H1 (cell line): ENCODE data around the gene FAM50A. TPM values are rescaled to one million over a fixed set of nuclear protein-coding genes. Genes with fewer than 3 reads are reported as not detected.
A peak's percentile ranks its signal among the peaks of the same experiment; 100 is the strongest.

Source experiments
- CTCF ChIA-PET: fragments of 300-600 bp; sonication (Branson Sonifier 250); formaldehyde crosslinking; loops from one replicate; lab custom pipeline; 2021; ENCODE audit not compliant: partially characterized antibody; lab: Charles Lee
- POLR2A ChIA-PET: fragments of 300-600 bp; sonication (Branson Sonifier 250); formaldehyde crosslinking; loops from one replicate; lab custom pipeline; 2021; ENCODE audit warnings: inconsistent platforms; ENCODE audit not compliant: partially characterized antibody; lab: Charles Lee
- DNase-seq, 2 experiments: peaks; one replicate each; pipeline versions ENCODE4 v3.0.0 to v3.0.0-alpha.2; 2010 to 2022; ENCODE audit warnings: low spot score in 2 of 2, low read depth in 1 of 2, mixed read lengths in 1 of 2
- FAIRE-seq: peaks from 2 replicates; lab custom pipeline; 2011; peaks lifted over from hg19 to GRCh38; lab: Jason Lieb, UNC
- H2AFZ ChIP-seq: 2 replicates; pipeline ENCODE4 v1.8.1; 2012; ENCODE audit warnings: low read length, inconsistent platforms
- H2AK5ac ChIP-seq: 2 replicates; pipeline ENCODE4 v1.6.1; 2013; ENCODE audit warnings: low read depth, low read length
- H2BK120ac ChIP-seq: replicated peaks from 2 replicates; pipeline ENCODE3; 2013; ENCODE audit warnings: low read depth, low read length, inconsistent platforms
- H2BK12ac ChIP-seq: 2 replicates; pipeline ENCODE4 v1.6.1; 2013; ENCODE audit warnings: low read depth, low read length
- H2BK15ac ChIP-seq: 2 replicates; pipeline ENCODE4 v1.6.1; 2013; ENCODE audit warnings: low read length
- H2BK20ac ChIP-seq: 2 replicates; pipeline ENCODE4 v1.6.1; 2013; ENCODE audit warnings: low read length
- H2BK5ac ChIP-seq: 2 replicates; pipeline ENCODE4 v1.6.1; 2013; ENCODE audit warnings: low read depth, low read length
- H3K14ac ChIP-seq: 2 replicates; pipeline ENCODE4 v1.6.1; 2013; ENCODE audit warnings: inconsistent platforms; ENCODE audit not compliant: insufficient read length
- H3K18ac ChIP-seq: 2 replicates; pipeline ENCODE4 v1.6.1; 2013; ENCODE audit warnings: low read length; ENCODE audit errors: extremely low read depth
- H3K23ac ChIP-seq: 2 replicates; pipeline ENCODE4 v1.6.1; 2013; ENCODE audit warnings: inconsistent platforms; ENCODE audit not compliant: insufficient read length
- H3K23me2 ChIP-seq: 2 replicates; pipeline ENCODE4 v1.6.1; 2013; ENCODE audit warnings: low read depth, low read length
- H3K27ac ChIP-seq: 2 replicates; pipeline ENCODE4 v1.6.1; 2011; ENCODE audit warnings: low read depth, low read length, inconsistent platforms
- H3K27me3 ChIP-seq, 4 experiments: replicated peaks in 1 of 4; 1 replicate in 1 of 4; 2 replicates in 3 of 4; pipeline versions ENCODE4 v1.6.1 to v1.8.1; 2011 to 2013; ENCODE audit warnings: low read length in 3 of 4, mild to moderate bottlenecking in 3 of 4, inconsistent platforms in 2 of 4, mixed read lengths in 2 of 4, moderate library complexity in 1 of 4; ENCODE audit not compliant: control insufficient read depth in 3 of 4, insufficient read depth in 3 of 4; ENCODE audit errors: extremely low read depth in 1 of 4
- H3K36me3 ChIP-seq, 4 experiments: 2 replicates each; pipeline versions ENCODE4 v1.6.1 to v1.8.1; 2011 to 2013; ENCODE audit warnings: mild to moderate bottlenecking in 4 of 4, low read length in 3 of 4, moderate library complexity in 2 of 4, control low read depth in 1 of 4, inconsistent platforms in 1 of 4; ENCODE audit not compliant: insufficient read depth in 4 of 4, control insufficient read depth in 2 of 4
- H3K4ac ChIP-seq: replicated peaks from 2 replicates; pipeline ENCODE3; 2013; ENCODE audit warnings: low read length, low read depth, mixed read lengths, inconsistent platforms; ENCODE audit not compliant: insufficient read length
- H3K4me1 ChIP-seq, 4 experiments: replicated peaks in 1 of 4; 1 replicate in 1 of 4; 2 replicates in 3 of 4; pipeline versions ENCODE4 v1.6.1 to v1.8.1; 2011 to 2013; ENCODE audit warnings: low read length in 3 of 4, inconsistent platforms in 2 of 4, mixed read lengths in 1 of 4; ENCODE audit not compliant: insufficient read depth in 4 of 4, control insufficient read depth in 3 of 4
- H3K4me2 ChIP-seq, 2 experiments: 2 replicates each; pipeline versions ENCODE4 v1.6.1 to v1.8.1; 2011 to 2013; ENCODE audit warnings: low read depth in 2 of 2, low read length in 2 of 2, control low read depth in 1 of 2, inconsistent platforms in 1 of 2, mild to moderate bottlenecking in 1 of 2; ENCODE audit not compliant: insufficient read depth in 1 of 2
- H3K4me3 ChIP-seq, 4 experiments: fragments of 200-600, 300-600 bp in 1 of 4; sonication (generic), shearing (Covaris generic), sonication (Bioruptor Twin) in 1 of 4; 2 replicates each; pipeline versions ENCODE4 v1.5.1 to v1.8.1; 2011 to 2016; ENCODE audit warnings: low read length in 4 of 4, low read depth in 3 of 4, control low read depth in 2 of 4, inconsistent platforms in 2 of 4, mild to moderate bottlenecking in 2 of 4, mixed read lengths in 1 of 4, moderate library complexity in 1 of 4; ENCODE audit not compliant: insufficient read depth in 2 of 4; ENCODE audit errors: extremely low read depth in 1 of 4
- H3K56ac ChIP-seq: replicated peaks from 2 replicates; pipeline ENCODE3; 2013; ENCODE audit warnings: low read depth, mild to moderate bottlenecking, mixed read lengths, low read length, inconsistent platforms; ENCODE audit not compliant: insufficient read length
- H3K79me1 ChIP-seq: 2 replicates; pipeline ENCODE4 v1.6.1; 2013; ENCODE audit warnings: low read depth, low read length, control low read depth
- H3K79me2 ChIP-seq, 2 experiments: 2 replicates each; pipeline versions ENCODE4 v1.6.1 to v1.8.1; 2012 to 2013; ENCODE audit warnings: low read length in 2 of 2, mild to moderate bottlenecking in 2 of 2, inconsistent platforms in 1 of 2; ENCODE audit not compliant: insufficient read depth in 2 of 2, control insufficient read depth in 1 of 2
- H3K9ac ChIP-seq, 4 experiments: replicated peaks in 1 of 4; 1 replicate in 1 of 4; 2 replicates in 3 of 4; pipeline versions ENCODE4 v1.6.1 to v1.8.1; 2011 to 2013; ENCODE audit warnings: low read depth in 3 of 4, low read length in 3 of 4, control low read depth in 2 of 4, mild to moderate bottlenecking in 2 of 4, moderate library complexity in 2 of 4, inconsistent platforms in 1 of 4; ENCODE audit errors: extremely low read depth in 1 of 4
- H3K9me3 ChIP-seq, 2 experiments: 2 replicates each; pipeline versions ENCODE4 v1.6.1 to v1.8.1; 2012 to 2013; ENCODE audit warnings: mild to moderate bottlenecking in 2 of 2, moderate library complexity in 2 of 2, control low read depth in 1 of 2, inconsistent platforms in 1 of 2, low read depth in 1 of 2, low read length in 1 of 2, mixed read lengths in 1 of 2; ENCODE audit not compliant: insufficient read depth in 2 of 2
- H4K20me1 ChIP-seq, 2 experiments: replicated peaks in 1 of 2; 2 replicates each; pipeline versions ENCODE3 to v1.8.1; 2011 to 2013; ENCODE audit warnings: inconsistent platforms in 2 of 2, low read length in 2 of 2, mild to moderate bottlenecking in 1 of 2; ENCODE audit not compliant: insufficient read depth in 2 of 2, control insufficient read depth in 1 of 2
- H4K5ac ChIP-seq: 2 replicates; pipeline ENCODE4 v1.6.1; 2013; ENCODE audit warnings: low read length, low read depth, mixed read lengths, inconsistent platforms; ENCODE audit not compliant: insufficient read length
- H4K8ac ChIP-seq: 2 replicates; pipeline ENCODE4 v1.8.0; 2013; ENCODE audit warnings: mild to moderate bottlenecking, moderate library complexity, low read length, inconsistent platforms; ENCODE audit not compliant: insufficient read depth; ENCODE audit errors: extremely low read depth
- H4K91ac ChIP-seq: replicated peaks from 2 replicates; pipeline ENCODE3; 2013; ENCODE audit warnings: low read length, mixed read lengths, inconsistent platforms; ENCODE audit not compliant: insufficient read length
- CTBP2 ChIP-seq: IDR thresholded peaks from 2 replicates; pipeline ENCODE4 v1.7.0; 2011; ENCODE audit warnings: borderline replicate concordance, mild to moderate bottlenecking, moderate library complexity, mixed read lengths, low read length; ENCODE audit not compliant: insufficient read depth, insufficient read length
- EGR1 ChIP-seq: IDR thresholded peaks from 2 replicates; pipeline ENCODE4 v1.6.1; 2011; ENCODE audit warnings: low read depth, low read length, borderline replicate concordance
- EP300 ChIP-seq, 2 experiments: IDR thresholded peaks; 1 replicate in 1 of 2; 2 replicates in 1 of 2; pipeline ENCODE4 v1.6.1; 2011 to 2012; ENCODE audit warnings: low read depth in 2 of 2, low read length in 2 of 2, mild to moderate bottlenecking in 2 of 2, borderline replicate concordance in 1 of 2, inconsistent platforms in 1 of 2, moderate library complexity in 1 of 2
- KDM4A ChIP-seq: IDR thresholded peaks from one replicate; pipeline ENCODE4 v1.7.1; 2012; ENCODE audit warnings: low read depth, mild to moderate bottlenecking, moderate library complexity, low read length, inconsistent platforms; ENCODE audit not compliant: severe bottlenecking
- POLR2AphosphoS5 ChIP-seq: IDR thresholded peaks from 2 replicates; pipeline ENCODE4 v1.6.1; 2011; ENCODE audit warnings: low read depth, low read length
- POU5F1 ChIP-seq: IDR thresholded peaks from 2 replicates; pipeline ENCODE4 v1.6.1; 2011; ENCODE audit warnings: low read depth, mild to moderate bottlenecking, low read length, moderate library complexity
- RFX5 ChIP-seq: IDR thresholded peaks from 2 replicates; pipeline ENCODE4 v1.6.1; 2011; ENCODE audit warnings: low read depth, low read length, improper control_type of control experiment, borderline replicate concordance
- SIN3A ChIP-seq, 2 experiments: IDR thresholded peaks in 1 of 2; conservative IDR thresholded peaks in 1 of 2; 2 replicates each; pipeline ENCODE4 v1.6.1; 2011 to 2012; ENCODE audit warnings: low read length in 2 of 2, improper control_type of control experiment in 1 of 2, low read depth in 1 of 2, mild to moderate bottlenecking in 1 of 2
- SIX5 ChIP-seq: IDR thresholded peaks from 2 replicates; pipeline ENCODE4 v1.6.1; 2011; ENCODE audit warnings: mild to moderate bottlenecking, low read depth, low read length
- SP2 ChIP-seq: IDR thresholded peaks from 2 replicates; pipeline ENCODE4 v1.6.1; 2012; ENCODE audit warnings: mild to moderate bottlenecking, low read length, inconsistent platforms
- TAF7 ChIP-seq: optimal IDR thresholded peaks from 2 replicates; pipeline ENCODE3; 2011; ENCODE audit warnings: low read depth, mild to moderate bottlenecking, inconsistent platforms, low read length, moderate library complexity, borderline replicate concordance
- TBP ChIP-seq: IDR thresholded peaks from 2 replicates; pipeline ENCODE4 v1.6.1; 2011; ENCODE audit warnings: low read depth, low read length, improper control_type of control experiment
- WGBS, 2 experiments: shearing (Covaris generic) in 1 of 2; methylation state at CpG; one replicate each; pipeline versions ENCODE4 v1.1.6 to v1.1.7; 2013 to 2015; ENCODE audit warnings: low lambda C conversion rate in 2 of 2, mixed read lengths in 2 of 2, inconsistent platforms in 1 of 2, low coverage in 1 of 2, missing lambda C conversion rate in 1 of 2; ENCODE audit not compliant: insufficient replicate concordance in 2 of 2, insufficient coverage in 1 of 2, insufficient read length in 1 of 2; ENCODE audit errors: extremely low coverage in 1 of 2, missing lambda C conversion rate in 1 of 2; 5-methylcytosine and 5-hydroxymethylcytosine counted together
- polyA plus RNA-seq, 7 experiments: library from polyadenylated mRNA; depleted of rRNA in 3 of 7; stranded (reverse) in 5 of 7; unstranded in 2 of 7; fragments of >200 nt in 5 of 7; fragments of 200-250 nt in 2 of 7; gene quantifications; 1 replicate in 5 of 7; 2 replicates in 1 of 7; 4 replicates in 1 of 7; pipeline versions ENCODE4 v1.2.1 to v1.2.3, GENCODE V29; 2011 to 2013; ENCODE audit warnings: missing spikeins in 2 of 7, mixed read lengths in 2 of 7
- total RNA-seq: library from RNA; stranded (reverse); fragmentation: NEBNext Ultra II Directional; extraction: Animal tissue kit (Norgen Biotek cat#: 25700); gene quantifications from 2 replicates; pipeline ENCODE4 v1.2.1, GENCODE V29; 2021

The FAM50A gene
- total and polyA plus RNA-seq, 2 of the 8 experiments (the other 6 are each of a cell fraction or from before 2014, with no cell fraction given), result 30.7 to 48.7 TPM

GRCh38 chrX:154487518-154488290 is 43.8 kb downstream of the FAM50A start:
- peaks cover 1 to 2% of the 10 kb centered on the region in 2 experiments for H4K20me1 ChIP-seq
- no peak overlapping the region for H2AK5ac ChIP-seq
- no peak overlapping the region for H3K18ac ChIP-seq
- no peak overlapping the region for H4K5ac ChIP-seq
- DNase-seq, result no peak
- no peaks in the 10 kb centered on the region for H3K9me3 ChIP-seq
- ChIA-PET POLR2A (interaction anchor here (1.1 to 2.3 kb wide), 7 partner anchors 11 to 117 kb away, joined by 3 to 8 read pairs (median 5); partner anchors contain the start of genes FAM3A and RPL10), CTCF (interaction anchor here (0.9 kb wide), 1 partner anchor 40 kb away, joined by 3 read pairs; no protein-coding TSS in a partner anchor)
- H2BK12ac ChIP-seq, result no peak overlapping the region
- no peak overlapping the region for H2BK15ac ChIP-seq
- H3K56ac ChIP-seq, result no peak overlapping the region
- H3K4me3 ChIP-seq, result no peak overlapping the region
- no peaks in the 10 kb centered on the region for H3K79me2 ChIP-seq
- no peak overlapping the region for H3K14ac ChIP-seq
- H3K23ac ChIP-seq, result no peak overlapping the region
- no peak overlapping the region for H3K4ac ChIP-seq
- FAIRE-seq, result no peak
- H2BK5ac ChIP-seq, result no peak overlapping the region
- H3K27ac ChIP-seq, result no peak overlapping the region
- no peak overlapping the region for H2AFZ ChIP-seq
- H3K4me2 ChIP-seq, result peak overlapping the region in 1 of 2 experiments; percentile 68; a peak in 1 of 4 replicates
- no peak overlapping the region; the same call in 1 of the 2 replicates for H4K8ac ChIP-seq
- WGBS, 2 experiments, result 90% methylated on average over 21 of the region's 28 CpGs; no CpG with 5 or more reads in 1 of the 2 experiments
- peaks cover 0 to 12% (median 3%) of the 10 kb centered on the region in 4 experiments; a peak in 4 of 7 replicates for H3K4me1 ChIP-seq
- H3K36me3 ChIP-seq, result peaks cover 0 to 13% (median 0%) of the 10 kb centered on the region in 4 experiments; a peak in 2 of 8 replicates
- H3K27me3 ChIP-seq, result no peaks in the 10 kb centered on the region; a peak in 1 of 7 replicates
- no peaks in the 10 kb centered on the region for H3K79me1 ChIP-seq
- H4K91ac ChIP-seq, result no peak overlapping the region
- H3K23me2 ChIP-seq, result no peaks in the 10 kb centered on the region; the same call in 1 of the 2 replicates
- H2BK120ac ChIP-seq, result no peak overlapping the region
- no peak overlapping the region for H3K9ac ChIP-seq
- H2BK20ac ChIP-seq, result no peak overlapping the region
- TF ChIP-seq TAF7, result no peak
- no peak for TF ChIP-seq CTBP2
- no peak for TF ChIP-seq KDM4A
- no peak for TF ChIP-seq SIN3A (conservative IDR thresholded peaks at IDR 0.05 in 1 of 2, IDR thresholded peaks at IDR 0.05 in 1 of 2; ENCODE audit: low read depth in 1 of 2, low read length in 2 of 2)
- no peak for TF ChIP-seq POU5F1
- no peak for TF ChIP-seq POLR2AphosphoS5
- TF ChIP-seq EP300 (IDR thresholded peaks at IDR 0.05; ENCODE audit: borderline replicate concordance in 1 of 2, low read depth in 2 of 2, low read length in 2 of 2), result no peak
- no peak for TF ChIP-seq RFX5
- TF ChIP-seq SP2, result no peak
- TF ChIP-seq SIX5, result no peak
- no peak for TF ChIP-seq TBP
- TF ChIP-seq EGR1, result no peak
